ENCODE results near the gene FOXJ1.

FOXJ1 gene

DNA sequence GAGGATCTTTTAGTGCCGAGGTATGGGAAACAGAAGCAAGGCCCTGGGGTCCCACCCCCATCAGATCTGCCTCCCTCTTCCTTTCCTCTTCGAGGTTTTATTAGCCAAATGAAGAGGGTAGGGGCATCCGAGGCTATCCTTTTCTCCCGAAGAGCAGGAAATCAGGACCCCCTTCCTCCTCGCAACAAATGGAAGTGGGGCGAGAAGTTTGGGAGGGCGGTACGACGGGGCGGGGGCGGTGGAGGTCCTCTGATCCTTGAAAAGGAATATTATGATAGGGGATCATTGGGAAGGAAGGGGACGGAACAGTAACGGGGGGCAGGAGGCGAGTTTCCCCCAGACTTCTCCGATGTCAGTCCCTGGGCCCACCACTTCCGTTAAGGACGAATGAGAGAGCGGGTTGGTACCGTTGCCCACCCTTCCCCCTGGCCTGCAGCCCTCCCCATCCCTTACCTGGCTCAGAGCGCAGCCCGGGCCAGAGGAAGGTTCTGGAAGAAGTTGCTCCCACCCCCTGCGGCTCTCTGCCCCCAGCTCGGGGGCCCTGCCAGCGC, 309 bp downstream of the FOXJ1 start:
- DNase-seq (ENCODE audit: low spot score): no peak

DNA sequence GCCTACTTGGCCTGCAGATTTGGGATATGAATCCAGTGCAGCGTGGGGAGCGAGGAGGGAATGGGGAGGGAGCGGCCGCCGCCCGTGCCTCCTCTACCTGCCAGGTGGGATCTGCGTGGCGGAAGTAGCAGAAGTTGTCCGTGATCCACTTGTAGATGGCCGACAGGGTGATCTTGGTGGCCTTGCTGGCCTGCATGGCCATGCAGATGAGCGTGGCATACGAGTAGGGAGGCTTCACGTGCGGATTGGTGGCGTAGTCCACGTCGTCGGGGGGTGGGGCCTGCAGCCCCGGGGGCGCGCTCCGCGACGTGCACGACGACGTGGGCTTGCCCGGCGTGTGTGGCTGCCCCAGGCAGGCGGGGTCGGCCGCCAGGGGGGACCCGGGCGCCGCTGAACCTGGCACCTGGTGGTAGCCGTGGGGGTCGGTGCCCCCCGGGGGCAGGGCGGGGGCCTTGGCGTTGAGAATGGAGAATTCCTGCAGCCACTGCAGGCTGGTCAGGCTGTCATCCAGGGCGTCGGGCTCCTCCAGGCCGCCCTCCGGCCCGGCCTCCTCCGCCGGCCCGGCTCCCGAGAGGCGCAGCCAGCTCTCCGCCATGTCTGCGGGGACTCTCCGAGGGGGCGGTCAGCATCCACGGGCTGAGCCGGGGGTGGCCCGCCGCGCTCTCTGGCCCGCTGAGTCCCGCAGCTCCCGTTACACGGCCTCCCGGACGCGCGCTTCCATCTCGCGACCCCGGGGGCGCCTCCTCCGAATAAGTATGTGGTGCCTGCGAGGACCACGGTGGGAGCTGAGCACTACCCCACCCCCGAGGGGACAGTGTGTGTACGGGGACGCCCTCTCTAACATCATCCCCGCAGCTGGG, 1.0 kb downstream of the FOXJ1 start:
- no peak for DNase-seq (ENCODE audit: low spot score)

DNA sequence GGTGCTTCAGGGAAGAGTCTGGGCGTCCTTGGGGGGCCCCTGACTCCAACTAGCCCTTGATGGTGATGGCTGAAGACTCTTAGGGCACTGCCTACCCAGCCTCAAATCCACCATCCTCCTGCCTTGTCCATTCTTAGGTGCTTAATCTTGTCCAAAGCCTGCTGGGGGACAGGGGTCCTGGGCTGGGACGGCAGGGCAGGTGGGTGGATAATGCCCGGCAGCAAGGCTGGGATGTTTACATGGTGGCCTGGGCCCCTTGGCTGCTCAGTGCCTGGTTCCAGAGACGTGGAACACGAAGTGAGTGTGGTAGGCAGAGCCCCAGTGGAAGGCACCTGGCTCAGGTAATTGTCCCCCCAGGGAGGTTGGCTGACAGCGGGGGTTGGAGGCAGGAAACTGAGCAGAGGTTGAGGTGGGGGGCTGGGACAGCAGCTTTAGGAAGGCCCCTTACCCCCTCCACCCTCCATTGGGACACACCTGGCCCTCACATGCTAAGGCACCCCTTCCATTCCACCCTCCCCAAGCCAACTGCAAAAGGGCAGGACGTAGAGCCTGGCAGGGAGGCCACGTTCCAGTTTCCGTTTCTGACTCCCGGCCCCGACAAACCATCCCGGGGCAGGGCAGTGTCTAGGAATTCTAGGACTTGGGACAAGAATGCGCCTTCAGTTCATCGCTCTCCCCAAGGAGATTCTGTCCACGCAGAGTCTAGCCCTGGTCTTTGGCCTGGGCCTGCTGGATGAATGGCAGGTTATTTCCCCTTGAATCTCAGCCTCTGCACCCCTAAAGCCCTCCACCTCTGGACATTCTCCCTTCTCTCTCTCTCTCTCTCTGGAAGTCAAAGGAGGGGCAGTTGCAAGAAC, 1.9 kb downstream of the FOXJ1 start:
- DNase-seq (ENCODE audit: low spot score): no peak

DNA sequence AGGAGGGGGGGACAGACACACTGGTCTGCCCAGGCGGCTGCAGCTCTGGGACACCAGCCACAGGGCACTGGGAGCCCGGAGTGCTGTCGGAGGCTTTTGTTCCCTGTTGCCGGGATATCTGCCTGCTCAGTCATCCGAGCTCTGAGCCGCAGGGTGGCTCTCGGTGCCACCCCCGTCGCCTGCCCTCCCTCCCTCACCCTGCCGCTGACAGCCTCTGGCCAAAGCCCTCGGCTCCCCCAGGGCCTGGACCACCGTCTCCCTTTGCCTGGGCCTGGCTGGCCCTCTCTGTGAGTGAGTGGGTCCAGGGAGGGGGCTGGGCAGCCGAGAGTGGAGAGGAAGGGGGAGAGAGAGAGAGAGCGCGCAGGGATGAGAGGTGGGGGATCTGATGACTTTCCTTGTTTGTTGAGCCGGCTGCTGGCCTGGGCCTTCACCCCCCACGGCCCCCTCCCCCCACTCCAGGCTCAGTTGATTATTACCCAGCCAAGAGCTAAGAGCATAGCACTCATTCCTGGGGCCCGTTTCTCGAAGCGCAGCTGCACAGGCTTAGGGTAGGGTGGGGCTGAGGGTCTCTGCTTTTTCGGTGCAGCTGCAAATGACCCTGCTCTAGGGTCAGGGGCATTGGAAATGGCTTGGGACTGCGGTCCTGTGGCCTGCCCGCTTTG, 2.7 kb downstream of the FOXJ1 start:
- peak; percentile 59 for DNase-seq (ENCODE audit: low spot score)

DNA sequence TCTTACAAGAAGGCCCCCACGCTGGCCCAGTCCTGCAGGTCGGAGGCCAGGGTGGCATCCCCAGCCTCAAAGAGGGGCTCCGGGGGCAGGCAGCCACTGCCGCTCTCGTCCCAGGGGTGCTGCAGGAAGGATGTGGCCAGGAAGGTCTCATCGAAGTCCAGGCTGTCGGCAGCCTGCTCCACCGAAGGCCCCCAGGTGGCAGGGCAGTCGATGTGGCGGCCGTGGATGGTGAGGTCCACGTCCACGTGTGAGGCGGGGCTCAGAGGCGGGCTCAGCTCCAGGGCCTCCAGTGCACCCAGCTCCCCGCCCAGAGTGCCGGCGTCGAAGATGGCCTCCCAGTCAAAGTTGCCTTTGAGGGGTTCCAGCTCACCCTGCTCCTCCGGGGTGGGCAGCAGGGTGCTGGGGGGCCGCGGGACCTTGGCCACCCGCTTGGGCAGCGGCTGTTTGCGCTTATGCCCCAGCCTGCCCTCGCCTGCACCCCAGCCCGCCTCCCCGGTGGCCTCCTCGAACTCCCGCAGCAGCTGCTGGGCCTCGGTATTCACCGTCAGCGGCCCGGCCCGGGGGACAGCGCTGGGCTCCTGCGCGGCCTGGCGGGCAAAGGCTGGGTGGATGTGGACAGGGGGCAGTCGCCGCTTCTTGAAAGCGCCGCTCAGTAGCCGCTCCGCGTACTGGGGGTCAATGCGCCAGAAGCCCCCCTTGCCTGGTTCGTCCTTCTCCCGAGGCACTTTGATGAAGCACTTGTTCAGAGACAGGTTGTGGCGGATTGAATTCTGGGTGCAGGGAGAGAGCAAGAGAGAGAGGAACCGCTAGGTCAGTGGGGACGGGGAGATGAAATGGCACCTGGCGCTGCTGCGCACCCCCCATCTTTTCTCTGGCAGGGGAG, 3.5 kb downstream of the FOXJ1 start:
- DNase-seq (ENCODE audit: low spot score): no peak

DNA sequence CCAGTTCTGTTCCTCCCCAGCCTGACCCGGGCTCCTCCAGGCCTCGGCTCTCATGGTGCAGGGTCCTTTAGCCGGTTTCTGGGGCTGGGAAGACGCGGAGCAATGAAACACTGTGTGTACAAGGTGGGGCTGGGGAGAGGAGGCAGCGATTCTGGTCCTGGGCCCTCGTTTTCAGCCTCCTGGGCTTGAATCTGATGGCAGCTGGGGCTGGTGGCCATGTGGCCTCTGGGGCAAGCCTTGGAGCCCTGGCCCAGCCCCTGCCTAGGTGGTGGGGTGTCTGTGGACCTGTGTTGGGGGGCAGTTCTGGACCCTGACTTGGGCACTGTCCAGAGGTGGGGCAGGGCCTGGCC, 4.1 kb downstream of the FOXJ1 start:
- DNase-seq (ENCODE audit: low spot score): no peak

DNA sequence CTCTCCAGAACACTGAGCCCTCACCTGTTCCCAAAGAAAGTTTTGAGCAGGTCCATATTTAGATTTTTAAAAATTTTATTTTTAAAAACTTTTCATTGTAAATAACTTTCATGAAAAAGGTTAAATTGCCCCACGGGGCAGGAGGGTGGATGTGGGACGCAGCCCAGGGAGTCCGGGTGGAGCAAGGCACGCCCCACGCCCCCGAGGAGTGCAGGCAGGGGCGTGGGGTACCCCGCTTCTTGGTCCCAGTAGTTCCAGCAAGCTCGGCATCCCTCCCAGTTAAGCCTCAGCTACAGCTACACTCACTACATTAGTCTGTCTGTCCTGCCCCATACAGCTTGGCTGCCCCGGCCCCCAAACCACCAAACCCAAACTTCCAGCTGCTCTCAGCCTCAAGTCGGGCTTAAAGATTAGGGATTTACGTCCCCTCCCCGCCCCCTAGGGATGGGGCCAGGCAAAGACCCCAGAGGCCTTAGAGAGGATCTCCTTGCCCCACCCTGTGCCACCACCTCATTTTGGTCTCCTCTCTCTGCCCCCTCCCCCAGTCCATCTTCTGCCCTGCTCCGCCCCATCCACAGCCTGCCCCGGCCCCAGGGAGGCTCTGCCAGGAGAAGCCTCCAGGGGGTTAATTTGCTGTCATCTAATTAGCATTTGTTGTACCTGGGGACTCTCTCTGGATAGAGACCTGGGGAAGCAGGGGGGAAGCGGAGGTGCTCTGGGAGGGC, 4.6 kb downstream of the FOXJ1 start:
- DNase-seq (ENCODE audit: low spot score): no peak

DNA sequence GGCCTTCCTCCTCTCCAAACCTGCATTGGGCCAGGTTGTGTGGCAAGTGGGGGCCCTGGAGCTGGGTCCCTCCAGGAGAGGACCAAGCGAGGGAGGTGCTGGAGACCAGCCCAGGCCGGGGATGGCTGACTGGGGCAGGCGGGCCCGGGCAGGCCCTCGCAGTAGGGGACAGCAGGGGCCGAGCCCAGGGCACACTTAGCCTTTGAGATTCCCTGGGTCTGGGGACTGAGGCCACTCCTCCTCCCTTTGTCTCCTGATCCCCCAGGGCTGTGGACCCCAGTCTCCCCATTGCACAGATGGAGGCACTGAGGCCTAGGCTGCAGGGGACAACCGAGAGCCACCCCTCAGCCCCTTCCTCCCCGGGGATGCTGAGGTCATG, 5.2 kb downstream of the FOXJ1 start:
- no peak for DNase-seq (ENCODE audit: low spot score)

DNA sequence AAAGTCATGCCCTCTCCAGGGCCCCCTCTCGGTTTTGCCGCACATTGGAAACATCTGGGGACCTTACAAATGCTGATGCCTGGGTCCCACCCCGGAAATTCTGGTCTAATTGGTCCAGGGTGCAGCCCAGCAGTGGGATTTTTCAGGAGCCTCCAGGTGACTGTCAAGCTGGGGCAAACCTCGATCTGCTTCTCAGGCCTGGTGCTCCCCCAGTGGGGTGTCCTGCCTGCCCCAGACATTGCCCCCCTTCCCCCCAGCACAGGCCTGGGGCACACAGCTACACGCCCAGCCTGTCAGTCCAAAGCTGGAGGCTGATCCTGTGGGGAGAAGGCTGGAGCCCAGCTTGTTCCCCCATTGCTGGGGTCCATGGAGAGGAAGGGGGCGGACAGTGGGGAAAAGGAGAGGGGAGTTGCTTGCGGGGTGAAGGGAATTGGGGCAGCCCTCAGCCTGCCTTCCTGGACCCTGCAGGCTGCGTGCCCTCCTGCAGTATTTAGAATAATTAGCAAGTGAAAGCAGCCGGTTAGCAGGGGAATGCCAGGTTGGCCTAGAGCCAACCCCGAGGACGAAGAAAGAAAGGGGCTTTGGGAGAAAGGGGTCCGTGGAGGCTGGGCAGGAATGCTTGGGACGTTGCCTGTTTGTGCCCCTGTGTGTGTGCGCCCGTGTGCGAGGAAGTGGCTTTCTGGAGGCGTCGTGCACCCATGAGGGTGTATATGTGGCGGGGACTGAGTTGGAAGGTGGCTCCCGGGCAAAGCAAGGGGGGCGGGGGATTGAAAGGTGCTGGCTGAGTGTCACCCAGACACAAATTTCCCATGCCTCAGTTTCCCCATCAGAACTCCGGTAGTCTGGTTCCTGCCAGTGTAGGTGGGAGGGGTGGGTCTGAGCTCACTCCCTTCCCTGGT, 5.9 kb downstream of the FOXJ1 start:
- DNase-seq (ENCODE audit: low spot score): no peak

DNA sequence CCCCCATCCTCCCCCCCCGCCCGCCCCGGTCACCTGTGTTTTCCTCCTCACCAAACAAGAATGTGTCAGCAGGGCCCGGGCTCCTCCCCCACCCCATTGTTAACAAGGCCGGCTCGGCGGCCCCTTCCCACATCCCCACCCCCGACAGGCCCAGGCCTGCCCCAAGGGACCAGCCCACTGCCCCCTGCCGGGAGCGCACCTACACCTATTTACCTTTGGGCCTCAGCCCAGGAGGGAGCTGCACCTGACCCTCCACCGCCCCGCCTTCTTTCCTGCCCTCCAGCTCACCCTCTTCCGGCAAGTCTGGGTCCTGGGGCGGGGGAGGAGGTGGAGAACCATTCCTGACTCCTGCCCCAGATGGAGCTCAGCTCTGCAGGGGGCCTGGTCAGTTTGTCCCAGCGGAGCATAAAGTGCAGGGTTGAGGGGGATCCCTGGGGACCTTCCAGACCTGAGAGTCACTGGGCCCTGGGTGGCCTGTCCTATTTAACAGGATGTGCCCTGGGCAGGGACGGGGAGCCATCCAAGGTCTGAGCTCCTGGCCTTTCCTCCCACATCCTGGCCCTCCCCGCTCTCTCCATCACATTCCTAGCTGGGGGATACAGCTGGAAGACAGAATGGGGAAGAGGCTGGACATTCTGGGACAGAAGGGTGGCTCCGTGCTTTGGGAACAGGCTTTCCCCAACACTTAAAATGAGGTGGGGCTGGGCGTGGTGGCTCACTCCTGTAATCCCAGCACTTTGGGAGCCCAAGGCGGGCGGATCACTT, 8.3 kb downstream of the FOXJ1 start:
- DNase-seq (ENCODE audit: low spot score): no peak

DNA sequence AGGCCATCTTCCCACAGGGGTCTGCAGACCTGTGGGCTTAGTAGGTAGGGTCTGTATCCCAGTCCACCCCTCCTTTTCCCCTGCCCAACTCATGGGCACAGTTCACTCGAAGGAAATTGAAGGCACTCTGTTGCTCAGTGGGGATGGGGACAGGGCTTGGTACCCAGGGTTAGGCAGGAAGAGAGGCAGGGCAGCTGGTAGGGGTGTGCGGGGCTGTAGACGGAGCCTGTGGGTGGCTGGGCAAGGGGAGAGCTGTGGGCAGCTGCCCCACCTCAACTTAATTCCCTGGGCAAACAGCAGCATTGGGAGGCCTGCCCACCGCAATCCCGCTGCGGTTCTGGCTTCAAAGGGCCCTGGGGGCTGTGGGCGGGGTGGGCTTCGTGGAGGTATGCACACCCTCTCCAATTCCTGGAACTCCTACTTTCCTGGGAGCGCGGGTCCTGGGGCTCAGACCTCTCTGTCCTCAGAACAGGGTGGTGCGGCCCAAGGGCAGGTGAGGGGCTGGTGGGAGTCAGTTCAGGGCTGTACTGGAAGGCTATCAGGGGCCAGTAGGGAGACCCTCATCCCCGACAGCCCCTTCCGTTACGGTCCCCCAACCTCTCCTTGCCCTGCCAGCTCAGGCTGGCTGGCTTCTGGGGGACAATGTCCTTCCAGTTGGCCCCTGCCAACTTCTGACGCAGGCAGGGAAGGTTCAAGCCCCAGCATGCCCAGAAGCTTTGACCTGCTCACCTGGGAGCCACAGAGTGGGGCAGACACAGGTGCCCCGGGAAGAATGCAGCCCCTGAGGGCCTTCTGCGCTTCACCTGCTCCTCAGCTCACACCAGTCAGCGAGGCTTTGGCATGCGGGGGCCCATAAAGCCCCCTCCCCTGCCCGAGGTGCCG, 9.1 kb downstream of the FOXJ1 start:
- DNase-seq (ENCODE audit: low spot score): no peak

DNA sequence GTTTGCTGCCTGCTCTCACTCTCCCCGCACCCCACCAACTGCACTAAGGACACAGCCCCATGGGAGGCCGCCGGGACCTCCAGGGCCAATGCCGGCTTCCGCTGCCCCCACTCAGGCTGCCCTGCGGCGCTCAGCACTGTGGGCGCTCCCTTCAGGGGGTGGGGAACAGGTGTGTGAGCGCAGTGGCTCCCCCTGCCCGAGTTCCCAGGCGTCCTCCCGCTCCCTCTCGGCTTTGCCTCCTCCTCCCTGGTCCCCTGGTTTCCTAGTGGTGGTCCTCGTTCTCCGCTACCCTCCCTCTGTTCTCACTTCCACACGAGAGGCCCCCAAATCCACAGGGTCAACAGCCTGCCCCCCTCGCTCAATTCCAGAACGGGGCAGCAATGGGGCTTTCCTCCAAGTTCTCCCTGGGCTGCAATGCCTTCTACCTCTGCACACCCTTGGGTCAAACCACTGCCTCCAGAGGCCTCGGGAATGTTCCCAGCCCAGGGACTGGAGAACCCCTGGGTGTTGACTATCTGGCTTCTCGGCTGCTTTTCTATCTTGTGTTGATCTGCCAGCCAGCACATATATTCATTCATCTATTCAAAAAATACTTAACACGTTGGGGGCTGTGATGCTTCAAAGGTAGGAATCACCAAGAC, 9.9 kb downstream of the FOXJ1 start:
- no peak for DNase-seq (ENCODE audit: low spot score)

DNA sequence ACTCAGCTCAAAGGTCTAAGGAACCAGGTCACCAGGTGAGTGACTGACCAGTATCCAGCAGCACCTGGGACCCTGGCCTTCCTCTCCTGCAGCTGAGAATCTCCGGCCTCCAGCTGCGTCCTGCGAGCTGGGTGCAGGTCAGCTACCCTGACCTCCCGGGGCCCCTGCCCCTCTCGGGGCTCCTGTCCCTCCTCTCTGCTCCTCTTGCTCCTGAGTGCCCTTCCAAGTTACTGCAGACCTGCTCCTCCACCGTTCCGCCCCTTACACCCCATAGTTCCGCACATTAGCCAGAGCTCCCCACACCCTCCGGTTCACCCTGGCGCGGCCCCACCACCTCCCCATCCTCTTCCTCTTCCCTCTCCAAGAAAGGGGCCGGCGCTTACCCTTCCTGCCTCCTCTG, 10.6 kb downstream of the FOXJ1 start:
- no peak for DNase-seq (ENCODE audit: low spot score)

DNA sequence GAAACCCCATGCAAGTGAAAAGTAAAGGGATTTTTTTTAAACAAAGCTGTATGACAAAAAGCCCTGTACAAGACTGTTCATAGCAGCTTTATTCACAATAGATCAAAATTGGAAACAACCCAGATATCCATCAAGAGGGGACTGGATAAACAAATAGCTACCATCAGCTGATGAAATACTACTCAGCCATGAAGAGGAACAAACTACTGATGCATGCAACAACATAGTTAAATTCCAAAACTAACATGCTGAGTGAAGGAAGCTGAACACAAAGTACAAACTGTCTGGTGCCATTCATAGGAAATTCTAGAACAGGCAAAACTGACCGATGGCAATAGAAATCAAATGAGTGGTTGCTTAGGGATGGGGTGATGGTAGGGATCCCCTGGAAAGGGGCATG, 15.1 kb downstream of the FOXJ1 start:
- no peak for DNase-seq (ENCODE audit: low spot score)

DNA sequence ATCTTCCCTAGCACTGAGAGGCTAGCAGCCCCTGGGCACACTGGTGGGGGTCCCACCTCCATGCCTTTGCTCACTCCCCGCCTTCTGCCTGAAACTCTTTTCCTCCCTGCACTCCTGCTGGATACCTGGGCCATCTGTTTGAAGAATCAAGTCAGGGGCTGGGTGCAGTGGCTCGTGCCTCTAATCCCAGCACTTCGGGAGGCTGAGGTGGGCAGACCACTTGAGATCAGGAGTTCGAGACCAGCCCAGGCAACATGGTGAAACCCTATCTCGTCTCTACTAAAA, 15.7 kb downstream of the FOXJ1 start:
- DNase-seq (ENCODE audit: low spot score): no peak

DNA sequence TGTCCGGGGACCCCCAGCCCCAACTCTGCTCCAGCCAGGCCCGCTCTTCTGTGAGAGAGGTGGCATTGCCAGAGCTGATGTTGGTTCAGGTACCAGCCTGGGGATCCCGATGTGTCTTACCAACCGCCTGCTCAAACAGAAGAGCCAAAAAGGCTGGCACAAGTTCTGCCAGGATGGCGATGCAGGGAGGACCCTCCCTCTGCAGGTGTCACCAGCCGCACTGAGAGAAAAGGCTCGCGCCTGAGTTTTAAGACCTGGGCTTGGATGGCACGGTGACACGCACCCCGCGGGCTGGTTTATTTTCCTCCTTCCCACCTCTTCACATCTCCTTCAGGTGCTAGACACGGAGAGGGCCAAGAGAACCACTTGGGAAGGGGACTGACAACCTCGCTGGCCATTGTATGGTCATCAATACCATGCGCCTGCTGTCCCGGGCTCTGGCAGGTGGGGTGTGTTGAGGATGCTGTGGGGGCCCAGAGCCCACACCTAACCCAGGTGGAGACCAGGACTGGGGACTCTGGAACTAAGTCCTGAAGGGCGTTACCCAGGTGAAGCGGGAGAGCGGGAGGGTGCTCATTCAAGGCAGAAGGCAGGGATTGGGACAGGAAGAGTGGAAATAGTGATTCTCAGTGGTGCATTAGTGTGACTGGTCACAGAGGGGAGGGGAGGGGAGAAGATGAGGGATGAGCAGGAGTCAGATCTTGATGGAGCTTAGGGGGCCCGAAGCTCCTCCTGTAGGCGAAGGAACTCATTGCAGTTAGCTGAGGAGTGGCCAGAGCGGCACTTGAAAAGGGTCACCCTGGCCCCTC, 16.3 kb downstream of the FOXJ1 start:
- DNase-seq (ENCODE audit: low spot score): peak; percentile 2
